ENCODE measurements around the gene PRKD1. TPM values are rescaled to one million over a fixed set of nuclear protein-coding genes. Genes with fewer than 3 reads are reported as not detected.
"Not testable (repeated sequence)": the region's sequence is repeated elsewhere in the genome, so short reads cannot be mapped to it uniquely, and the experiment has no call there.

PRKD1 gene
- total RNA-seq, 1 donor from 2014 or later, result 33.7 TPM

DNA sequence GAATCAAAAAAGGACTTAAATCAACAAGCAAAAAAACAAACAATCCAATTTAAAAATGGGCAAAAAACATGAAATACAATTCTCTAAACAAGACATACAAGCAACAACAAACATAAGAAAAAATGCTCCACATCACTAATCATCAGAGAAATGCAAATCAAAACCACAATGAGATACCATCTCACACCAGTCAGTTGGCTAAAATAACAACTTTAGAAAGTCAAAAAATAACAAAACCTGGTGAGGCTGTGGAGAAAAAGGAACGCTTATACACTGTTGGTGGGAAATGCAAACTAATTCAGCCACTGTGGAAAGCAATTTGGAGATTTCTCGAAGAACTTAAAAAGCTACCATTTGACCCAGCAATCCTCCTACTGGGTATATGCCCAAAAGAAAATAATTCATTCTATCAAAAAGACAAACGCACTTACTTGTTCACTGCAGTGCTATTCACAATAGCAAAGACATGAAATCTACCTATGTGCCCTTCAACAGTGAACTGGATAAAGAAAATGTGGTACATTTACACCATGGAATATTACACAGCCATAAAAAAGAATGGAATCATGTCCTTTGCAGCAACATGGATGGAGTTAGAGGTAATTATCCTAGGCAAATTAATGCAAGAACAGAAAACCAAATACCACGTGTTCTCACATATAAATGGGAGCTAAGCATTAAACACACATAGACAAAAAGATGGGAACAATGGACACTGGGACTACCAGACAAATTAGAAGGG, 26.9 kb downstream of the PRKD1 start:
- no peak for DNase-seq (ENCODE audit: low spot score)

DNA sequence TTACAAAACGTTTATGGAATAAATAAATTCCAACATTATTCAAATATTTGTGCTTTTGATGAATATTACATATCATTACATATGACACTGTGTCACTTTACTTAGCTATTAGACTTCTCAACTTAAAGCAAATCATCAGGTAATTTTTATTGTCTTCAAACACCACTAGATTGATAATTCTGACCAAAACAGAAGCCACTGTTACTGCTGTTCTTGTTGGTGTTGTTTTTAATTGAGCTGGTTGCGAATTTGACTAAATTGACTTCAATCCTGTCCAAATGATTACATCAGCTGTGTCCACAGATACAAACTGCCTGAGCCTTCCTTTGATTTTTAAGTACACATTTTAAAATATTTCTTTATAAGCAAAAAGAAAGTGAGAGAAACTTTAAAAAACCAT, 29.2 kb downstream of the PRKD1 start:
- no peak for DNase-seq (ENCODE audit: low spot score)

DNA sequence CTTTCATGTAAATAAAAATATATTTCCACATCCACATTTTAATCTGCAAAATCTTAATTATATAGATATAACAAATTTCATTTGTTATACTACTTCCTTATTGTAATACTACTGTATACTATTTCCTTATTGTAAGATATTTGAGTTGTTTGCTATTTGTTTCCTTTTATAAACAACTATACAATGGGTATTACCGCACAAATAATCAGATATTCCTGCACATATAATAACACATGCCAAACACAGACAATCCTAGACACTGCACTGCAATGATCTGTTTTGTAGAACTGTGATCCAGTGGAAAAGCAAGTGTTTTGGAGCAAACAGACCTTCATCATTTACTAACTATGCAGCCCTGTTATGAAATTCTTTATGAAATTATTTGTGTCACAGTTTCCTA, 30.5 kb downstream of the PRKD1 start:
- DNase-seq (ENCODE audit: low spot score), result no peak

DNA sequence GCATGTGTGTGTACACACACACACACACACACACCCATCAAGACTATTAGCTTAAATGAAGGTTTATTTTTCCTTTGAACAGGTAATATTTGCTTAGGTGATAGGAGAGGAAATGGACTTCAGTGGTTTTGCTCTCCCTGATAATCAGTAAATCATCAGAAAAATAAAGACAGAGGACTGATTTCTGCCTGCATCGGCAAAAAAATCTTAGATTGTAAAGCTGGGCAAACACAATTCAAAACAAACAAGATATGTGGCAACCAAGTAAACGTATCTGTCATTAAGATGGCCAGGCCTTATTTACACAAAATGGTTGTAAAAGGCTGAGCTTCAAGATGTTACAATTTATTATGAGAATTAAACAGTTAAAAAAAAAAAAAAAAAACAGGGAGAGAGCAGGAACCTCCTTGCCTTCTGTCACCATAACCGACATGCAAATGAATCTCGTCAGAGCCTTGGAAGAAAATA, 31.3 kb downstream of the PRKD1 start:
- DNase-seq (ENCODE audit: low spot score), result no peak

DNA sequence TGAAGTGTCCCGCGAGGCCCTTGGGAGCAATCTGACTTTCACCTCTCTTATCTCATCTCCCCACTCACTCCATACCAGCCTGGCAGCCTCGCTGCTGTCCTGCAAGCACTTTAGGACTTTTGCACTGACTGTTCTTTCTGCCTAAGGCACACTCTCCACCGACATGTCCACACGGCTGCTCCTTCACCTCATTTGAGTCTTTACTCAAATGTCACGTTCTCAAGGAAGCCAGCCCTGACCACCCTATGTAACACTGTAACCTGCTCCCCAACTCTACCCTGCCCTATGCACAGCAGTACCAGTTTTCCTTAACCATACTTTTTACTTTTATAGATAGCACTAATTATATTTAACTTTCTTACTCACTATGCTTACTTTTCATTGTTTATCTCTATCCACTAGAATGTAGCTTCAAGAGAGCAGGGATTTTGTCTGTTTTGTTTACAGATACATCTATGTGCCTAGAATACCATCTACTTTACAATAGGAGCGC, 32.0 kb downstream of the PRKD1 start:
- DNase-seq (ENCODE audit: low spot score), result no peak

DNA sequence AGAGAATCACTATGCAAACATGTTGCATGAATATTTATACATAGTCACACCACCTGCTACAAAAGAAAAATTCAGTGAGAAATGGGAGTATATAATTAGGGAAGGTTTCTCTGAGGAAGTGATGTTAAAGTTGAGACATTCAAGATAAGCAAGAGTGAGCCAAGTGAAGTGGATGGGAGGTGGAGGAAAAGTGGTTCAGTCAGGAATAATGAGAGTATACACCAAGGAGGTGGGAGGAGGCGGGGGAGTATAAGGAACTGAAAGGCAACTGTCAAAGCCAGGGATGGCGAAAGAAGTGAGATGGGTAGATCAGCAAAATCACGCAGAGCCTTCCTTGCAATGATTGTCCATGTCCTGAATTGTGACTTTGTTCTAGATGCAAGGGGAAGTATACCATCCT, 33.7 kb downstream of the PRKD1 start:
- no peak for DNase-seq (ENCODE audit: low spot score)

DNA sequence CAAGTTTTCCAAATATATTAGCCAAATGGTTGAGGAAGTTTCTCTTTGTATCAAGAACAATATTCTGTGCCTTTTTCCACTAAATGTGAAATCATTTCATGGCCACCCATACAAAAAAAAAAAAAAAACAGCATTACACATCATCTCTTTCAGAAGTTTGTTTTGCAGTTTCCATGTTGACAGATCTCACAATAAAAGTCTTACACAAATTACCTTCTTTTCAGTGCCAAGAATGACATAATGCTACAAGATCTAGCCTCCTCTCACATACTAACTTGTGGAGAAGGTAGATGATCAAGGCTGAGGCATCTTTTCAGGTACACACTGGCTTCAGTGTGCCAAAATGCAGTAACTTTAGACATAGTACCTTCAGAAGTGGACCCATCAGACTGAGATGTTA, 35.3 kb downstream of the PRKD1 start:
- DNase-seq (ENCODE audit: low spot score), result no peak

DNA sequence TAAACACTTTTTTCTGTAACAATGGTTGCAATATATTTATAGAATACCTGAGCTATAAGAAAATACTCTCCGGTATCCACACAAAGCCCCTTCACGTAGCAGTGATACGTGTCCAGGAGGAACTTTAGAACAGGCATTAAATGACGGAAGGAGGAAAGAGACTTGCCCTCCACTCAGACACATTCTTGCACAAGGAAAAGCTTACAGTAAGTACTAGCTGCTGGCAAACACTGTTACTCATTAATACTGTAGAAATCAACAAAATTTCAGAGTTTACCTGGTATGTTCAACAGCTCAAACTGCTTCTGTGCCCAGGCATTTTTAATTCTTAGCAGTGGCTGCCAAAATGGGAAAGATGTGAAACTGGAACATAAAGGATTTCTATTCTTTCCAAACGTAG, 41.7 kb downstream of the PRKD1 start:
- DNase-seq (ENCODE audit: low spot score), result no peak

DNA sequence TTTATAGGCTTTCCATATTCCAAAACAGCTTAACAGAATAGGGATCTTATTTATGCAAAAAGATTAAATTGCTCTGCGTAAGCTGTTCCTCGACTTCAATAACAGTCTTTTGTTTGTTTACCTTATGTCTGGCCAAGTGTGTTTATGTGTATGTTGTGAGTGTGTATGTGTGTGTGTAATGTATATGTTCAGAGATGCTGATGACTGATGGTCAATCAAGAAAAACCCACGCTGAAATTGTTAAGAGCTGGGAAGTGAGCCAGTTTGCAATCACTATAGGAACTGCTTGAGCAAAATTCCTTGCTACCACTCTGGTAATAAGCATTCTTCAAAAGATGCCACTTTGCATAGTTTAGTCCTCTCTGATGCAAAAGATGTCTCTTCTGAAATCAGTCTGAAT, 59.6 kb downstream of the PRKD1 start:
- no peak for DNase-seq (ENCODE audit: low spot score)

DNA sequence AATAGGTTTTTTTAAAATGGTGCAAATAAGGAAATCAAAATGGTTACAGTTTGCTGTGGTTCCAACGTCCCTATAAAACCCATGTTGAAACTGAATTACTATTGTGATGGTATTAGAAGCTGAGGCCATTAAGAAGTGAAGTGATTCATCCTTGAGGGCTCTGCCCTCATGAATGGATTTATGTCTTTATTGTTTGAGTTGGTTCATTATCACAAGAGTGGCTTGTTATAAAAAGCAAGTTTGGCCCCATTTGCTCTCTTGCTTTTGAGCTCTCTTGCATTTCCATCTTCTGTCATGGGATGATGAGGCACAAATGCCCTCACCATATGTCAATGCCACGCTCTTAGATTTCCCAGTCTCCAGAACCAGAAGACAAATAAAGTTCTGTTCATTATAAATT, 62.3 kb downstream of the PRKD1 start:
- no peak for DNase-seq (ENCODE audit: low spot score)

DNA sequence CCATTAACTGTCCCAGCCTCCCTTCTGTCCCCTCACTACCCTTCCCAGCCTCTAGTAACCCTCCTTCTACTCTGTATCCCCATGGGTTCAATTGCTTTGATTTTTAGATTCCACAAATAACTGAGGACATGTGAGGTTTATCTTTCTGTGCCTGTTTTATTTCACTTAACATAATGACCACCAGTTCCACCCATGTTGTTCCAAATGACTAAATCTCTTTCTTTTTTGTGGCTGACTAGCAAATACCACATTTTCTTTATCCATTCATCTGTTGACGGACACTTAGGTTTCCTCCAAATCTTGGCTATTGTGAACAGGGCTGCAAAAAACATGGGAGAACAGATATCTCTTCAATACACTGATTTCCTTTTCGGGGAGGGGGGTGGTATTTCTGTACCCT, 65.7 kb downstream of the PRKD1 start:
- DNase-seq (ENCODE audit: low spot score), result no peak

DNA sequence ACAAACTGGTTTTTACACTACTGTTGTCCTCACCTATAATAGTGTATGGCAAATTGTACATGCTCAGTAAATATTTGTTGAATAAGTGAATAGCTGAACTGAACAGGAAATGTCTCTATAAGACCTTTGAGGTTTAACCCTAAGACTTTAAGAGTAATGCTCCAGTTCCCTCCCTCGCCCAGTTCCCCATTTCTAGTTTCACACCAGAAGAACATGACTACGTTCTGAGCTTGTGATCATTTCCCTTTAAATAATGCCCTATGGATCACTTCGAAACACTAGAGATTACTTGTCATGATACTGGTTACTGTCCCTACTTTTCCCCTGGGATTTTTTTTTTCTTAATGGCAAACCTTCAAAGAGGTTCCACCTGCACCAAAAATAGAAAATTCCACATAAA, 69.3 kb downstream of the PRKD1 start:
- DNase-seq (ENCODE audit: low spot score), result no peak

DNA sequence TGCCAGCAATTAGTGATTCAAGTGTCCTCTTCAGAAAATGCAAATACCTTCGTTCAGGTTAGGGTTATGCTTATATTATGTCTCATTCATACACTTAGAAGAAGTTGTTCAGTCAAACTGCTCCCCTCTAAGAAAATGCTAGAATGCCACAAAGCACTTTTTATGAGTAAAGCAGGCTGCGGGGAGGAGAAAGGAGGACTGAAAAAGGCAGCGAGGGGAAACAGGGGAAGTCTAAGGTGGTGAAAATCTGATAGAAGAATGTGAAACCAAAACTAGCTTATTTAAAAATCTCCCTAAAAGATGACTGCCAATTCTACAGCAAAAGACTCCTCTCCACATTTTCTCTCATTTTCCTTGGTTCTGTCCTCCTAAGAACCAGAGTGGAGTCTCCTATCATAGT, 70.1 kb downstream of the PRKD1 start:
- no peak for DNase-seq (ENCODE audit: low spot score)

DNA sequence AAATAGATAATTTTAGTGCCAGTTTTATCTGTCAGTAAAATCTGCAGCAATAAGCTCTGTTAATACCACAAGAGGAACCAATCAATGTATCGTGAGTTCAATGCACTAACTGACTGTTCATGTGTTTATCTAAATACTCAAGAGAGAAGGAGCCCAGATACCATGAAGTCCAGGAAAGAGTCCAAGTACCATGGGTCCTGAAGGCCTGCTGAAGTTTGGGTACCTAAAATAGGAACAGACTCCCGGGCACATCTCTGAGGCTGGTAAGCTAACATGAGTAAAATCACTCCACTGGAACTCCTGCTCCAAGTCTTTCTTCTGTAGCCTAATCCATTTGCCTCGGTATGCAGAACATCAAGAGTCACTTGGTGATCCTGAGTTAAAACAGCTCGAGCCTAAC, 71.1 kb downstream of the PRKD1 start:
- DNase-seq (ENCODE audit: low spot score), result no peak

DNA sequence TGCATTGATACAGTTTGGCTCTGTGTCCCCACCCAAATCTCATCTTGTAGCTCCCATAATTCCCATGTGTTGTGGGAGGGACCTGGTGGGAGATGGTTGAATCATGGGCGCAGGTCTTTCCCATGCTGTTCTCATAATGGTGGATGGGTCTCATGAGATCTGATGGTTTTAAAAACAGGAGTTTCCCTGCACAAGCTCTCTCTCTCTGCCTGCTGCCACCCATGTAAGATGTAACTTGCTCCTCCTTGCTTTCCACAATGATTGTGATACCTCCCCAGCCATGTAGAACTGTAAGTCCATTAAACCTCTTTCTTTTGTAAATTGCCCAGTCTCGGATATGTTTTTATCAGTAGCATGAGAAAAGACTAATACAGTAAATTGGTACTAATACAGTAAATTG, 74.0 kb downstream of the PRKD1 start:
- not testable (repeated sequence) for DNase-seq (ENCODE audit: low spot score)

DNA sequence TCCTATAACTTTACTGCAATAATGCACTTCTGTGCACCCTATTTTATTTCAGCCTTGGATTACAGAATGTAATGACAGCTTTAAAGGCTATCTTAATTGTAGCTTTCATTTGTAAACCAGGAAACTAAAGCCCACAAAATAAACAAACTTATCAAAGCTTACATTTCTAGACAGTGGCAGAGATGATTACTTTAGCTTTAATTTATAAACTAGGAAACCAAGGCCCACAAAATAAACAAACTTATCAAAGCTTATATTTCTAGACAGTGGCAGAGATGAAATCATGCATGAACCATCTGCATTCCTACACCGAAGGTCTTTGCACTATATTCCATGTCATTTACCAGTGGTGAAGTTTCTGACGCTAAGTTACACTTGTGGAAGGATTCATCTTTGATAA, 74.4 kb downstream of the PRKD1 start:
- DNase-seq (ENCODE audit: low spot score), result no peak

DNA sequence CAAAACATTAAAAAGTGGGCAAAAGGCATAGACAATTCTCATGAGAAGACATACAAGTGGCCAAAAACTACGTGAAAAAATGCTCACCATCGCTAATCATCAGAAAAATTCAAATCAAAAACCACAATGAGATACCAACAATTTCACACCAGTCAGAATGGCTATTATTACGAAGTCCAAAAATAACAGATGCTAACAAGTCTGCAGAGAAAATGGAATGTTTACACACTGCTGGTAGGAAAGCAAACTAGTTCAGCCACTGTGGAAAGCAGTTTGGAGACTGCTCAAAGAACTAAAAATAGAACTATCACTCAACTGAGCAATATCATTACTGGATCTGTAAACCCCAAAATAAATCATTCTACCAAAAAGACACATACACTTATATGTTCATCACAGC, 76.2 kb downstream of the PRKD1 start:
- DNase-seq (ENCODE audit: low spot score), result no peak

DNA sequence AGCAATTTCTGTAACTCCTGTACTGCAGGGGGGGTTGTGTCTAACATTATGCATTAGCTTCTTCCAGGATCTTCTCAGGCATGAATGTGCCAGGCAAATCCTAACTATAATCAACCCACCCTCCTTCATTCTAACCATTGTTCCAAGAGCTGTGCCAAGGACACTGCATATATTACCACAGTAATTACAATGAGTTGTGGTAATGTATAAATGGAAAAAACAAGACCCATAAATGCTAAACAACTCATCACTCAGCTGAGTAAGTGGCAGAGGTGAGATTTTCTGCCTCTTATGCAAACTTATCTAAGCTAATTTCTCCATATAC, 80.6 kb downstream of the PRKD1 start:
- no peak for DNase-seq (ENCODE audit: low spot score)

DNA sequence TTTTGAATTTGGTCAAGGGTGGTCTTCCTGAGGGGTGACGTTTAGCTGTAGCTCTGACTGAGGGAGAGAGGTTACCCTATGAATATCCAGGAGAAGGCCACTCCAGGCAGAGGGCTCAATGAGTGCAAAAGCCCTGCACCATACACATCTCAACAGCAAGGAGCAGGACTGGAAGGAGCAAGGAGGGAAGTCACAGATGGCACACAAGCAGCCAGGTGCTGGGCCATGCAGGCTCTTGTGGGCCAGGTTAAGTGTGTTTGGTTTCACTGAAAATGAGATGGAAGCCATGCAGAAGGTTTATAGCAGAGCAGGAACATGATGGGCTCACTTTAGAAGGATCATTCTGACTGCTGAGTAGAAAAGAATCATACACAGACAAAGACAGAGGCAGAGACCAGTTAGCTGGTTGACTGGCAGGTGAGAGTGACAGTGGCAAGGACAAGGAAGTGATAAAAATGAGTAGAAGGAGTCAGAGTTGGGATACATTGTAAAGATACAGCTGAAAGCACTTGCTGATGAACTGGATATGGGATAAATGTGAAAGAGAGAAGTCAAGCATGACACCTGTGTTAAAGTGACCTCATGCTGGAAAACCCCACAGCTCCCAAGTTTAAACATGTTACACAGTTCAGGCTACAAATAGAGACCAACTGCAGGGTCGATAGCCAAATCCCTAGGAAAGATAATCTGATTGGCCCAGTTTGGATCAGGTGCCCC, 81.2 kb downstream of the PRKD1 start:
- DNase-seq (ENCODE audit: low spot score), result no peak

DNA sequence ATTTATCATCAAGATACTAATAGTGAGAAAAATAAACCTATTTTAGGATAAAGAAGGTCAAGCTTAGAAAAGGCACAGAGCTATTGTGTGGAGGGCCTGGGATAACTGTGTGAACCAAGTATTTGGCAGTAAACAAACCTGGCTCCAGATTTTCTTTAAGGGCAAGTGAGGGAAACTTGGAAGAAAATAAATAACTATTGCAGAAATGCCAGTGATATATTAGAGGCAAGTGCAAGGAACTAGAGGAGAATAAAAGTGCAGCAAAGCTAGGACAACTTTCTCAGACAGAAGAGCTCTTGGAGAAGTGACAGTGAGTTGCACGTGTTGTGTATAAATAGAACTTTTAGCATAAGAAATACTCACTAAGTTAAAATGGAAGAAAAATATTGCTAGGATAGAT, 83.7 kb downstream of the PRKD1 start:
- DNase-seq (ENCODE audit: low spot score), result no peak

DNA sequence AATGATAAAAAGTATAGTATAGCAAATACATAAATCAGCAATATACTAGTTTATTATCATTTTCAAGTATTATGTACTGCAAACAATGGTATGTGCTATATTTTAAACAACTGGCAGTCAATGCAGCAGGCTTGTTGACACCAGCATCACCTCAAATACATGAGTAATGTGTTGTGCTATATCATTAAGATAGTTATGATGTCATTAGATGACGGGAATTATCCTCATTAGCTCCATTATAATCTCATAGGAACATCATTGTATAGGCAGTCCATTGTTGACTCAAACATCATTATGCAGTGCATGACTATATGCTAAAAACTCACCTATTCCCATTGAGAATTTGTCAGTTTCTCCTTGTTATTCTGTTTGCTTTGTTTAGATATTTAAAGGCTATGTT, 85.4 kb downstream of the PRKD1 start:
- no peak for DNase-seq (ENCODE audit: low spot score)

DNA sequence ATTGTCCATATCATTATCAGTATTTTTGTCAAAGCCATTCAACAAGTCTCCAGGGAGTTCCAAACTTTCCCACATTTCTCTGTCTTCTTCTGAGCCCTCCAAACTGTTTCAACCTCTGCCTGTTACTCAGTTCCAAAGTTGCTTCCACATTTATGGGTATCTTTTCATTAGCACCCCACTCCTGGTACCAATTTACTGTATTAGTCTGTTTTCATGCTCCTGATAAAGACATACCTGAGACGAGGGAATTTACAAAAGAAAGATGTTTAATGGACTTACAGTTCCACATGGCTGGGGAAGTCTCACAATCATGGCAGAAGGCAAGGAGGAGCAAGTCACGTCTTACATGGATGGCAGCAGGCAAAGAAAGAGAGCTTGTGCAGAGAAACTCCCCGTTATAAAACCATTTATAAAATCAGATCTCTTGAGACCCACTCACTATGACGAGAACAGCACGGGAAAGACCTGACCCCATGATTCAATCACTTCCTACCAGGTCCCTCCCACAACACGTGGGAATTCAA, 87.2 kb downstream of the PRKD1 start:
- DNase-seq (ENCODE audit: low spot score), result not testable (repeated sequence)

DNA sequence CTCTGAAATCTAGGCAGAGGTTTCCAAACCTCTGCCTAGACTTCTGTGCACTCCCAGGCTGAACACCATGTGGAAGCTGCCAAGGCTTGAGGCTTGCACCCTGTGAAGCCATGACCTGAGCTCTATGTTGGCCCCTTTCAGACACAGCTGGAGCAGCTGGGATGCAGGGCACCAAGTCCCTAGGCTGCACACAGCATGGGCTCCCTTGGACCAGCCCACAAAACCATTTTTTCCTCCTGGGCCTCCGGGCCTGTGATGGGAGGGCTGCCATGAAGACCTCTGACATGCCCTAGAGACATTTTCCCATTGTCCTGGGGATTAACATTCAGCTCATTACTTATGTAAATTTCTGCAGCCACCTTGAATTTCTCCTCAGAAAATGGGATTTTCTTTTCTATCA, 88.0 kb downstream of the PRKD1 start:
- not testable (repeated sequence) for DNase-seq (ENCODE audit: low spot score)

Measured in umbilical cord (tissue), 2 donors.